Right hindlimb (tissue), 1 donor: ENCODE results near the gene KTN1.

Experiments used
- DNase-seq: peaks from one replicate; pipeline ENCODE4 v3.0.0-alpha.2; 2018

KTN1 gene

GRCh38 chr14:55572578-55572977 is 7.4 kb upstream of the KTN1 start:
- DNase-seq: no peak

- DNase-seq: no peak
These were observed 5.0 kb upstream of the KTN1 start for GRCh38 chr14:55574988-55575387.

GRCh38 chr14:55577229-55577628 is 2.8 kb upstream of the KTN1 start:
- DNase-seq: no peak

- no peak for DNase-seq
These were observed 1.5 kb upstream of the KTN1 start for GRCh38 chr14:55578511-55578910.

- DNase-seq: peak; percentile 65
These were observed 699 bp downstream of the KTN1 start for GRCh38 chr14:55580470-55581341.

- no peak for DNase-seq
These were observed 1.4 kb downstream of the KTN1 start for GRCh38 chr14:55581342-55581771.

GRCh38 chr14:55582746-55583145 is 2.7 kb downstream of the KTN1 start:
- no peak for DNase-seq

- DNase-seq: no peak
These were observed 4.0 kb downstream of the KTN1 start for GRCh38 chr14:55583942-55584468.

- no peak for DNase-seq
These were observed 5.8 kb downstream of the KTN1 start for GRCh38 chr14:55585854-55586253.

GRCh38 chr14:55586411-55586810 is 6.4 kb downstream of the KTN1 start:
- DNase-seq: no peak

- DNase-seq: no peak
These were observed 7.8 kb downstream of the KTN1 start for GRCh38 chr14:55587847-55588246.

GRCh38 chr14:55588259-55588699 is 8.3 kb downstream of the KTN1 start:
- DNase-seq: no peak

- DNase-seq: no peak
These were observed 9.2 kb downstream of the KTN1 start for GRCh38 chr14:55589171-55589570.

GRCh38 chr14:55592436-55592835 is 12.4 kb downstream of the KTN1 start:
- no peak for DNase-seq

GRCh38 chr14:55593698-55594097 is 13.7 kb downstream of the KTN1 start:
- DNase-seq: no peak

GRCh38 chr14:55599250-55599879 is 19.4 kb downstream of the KTN1 start:
- DNase-seq: no peak

- no peak for DNase-seq
These were observed 21.0 kb downstream of the KTN1 start for GRCh38 chr14:55600784-55601561.

GRCh38 chr14:55603401-55603953 is 23.5 kb downstream of the KTN1 start:
- DNase-seq: no peak

GRCh38 chr14:55604488-55604887 is 24.5 kb downstream of the KTN1 start:
- DNase-seq: no peak

- no peak for DNase-seq
These were observed 25.0 kb downstream of the KTN1 start for GRCh38 chr14:55604900-55605418.

- no peak for DNase-seq
These were observed 25.8 kb downstream of the KTN1 start for GRCh38 chr14:55605793-55606192.

GRCh38 chr14:55607386-55607785 is 27.4 kb downstream of the KTN1 start:
- no peak for DNase-seq

GRCh38 chr14:55609681-55610080 is 29.7 kb downstream of the KTN1 start:
- DNase-seq: no peak
